Erythroblast (primary cell): ENCODE results near the gene CHP2.
"Not testable (repeated sequence)": the region's sequence is repeated elsewhere in the genome, so short reads cannot be mapped to it uniquely, and the experiment has no call there.

Source experiments
- DNase-seq, 2 experiments: peaks; one replicate each; lab custom pipeline; 2025; lab: John Stamatoyannopoulos, UW
- GATA1 ChIP-seq: IDR thresholded peaks from 2 replicates; pipeline ENCODE4 v1.6.1; 2011; ENCODE audit warnings: low read depth, mild to moderate bottlenecking, control low read depth, low read length, moderate library complexity
- POLR2A ChIP-seq: IDR thresholded peaks from 2 replicates; pipeline ENCODE4 v1.6.1; 2011; ENCODE audit warnings: mild to moderate bottlenecking, low read length

CHP2 gene

DNA sequence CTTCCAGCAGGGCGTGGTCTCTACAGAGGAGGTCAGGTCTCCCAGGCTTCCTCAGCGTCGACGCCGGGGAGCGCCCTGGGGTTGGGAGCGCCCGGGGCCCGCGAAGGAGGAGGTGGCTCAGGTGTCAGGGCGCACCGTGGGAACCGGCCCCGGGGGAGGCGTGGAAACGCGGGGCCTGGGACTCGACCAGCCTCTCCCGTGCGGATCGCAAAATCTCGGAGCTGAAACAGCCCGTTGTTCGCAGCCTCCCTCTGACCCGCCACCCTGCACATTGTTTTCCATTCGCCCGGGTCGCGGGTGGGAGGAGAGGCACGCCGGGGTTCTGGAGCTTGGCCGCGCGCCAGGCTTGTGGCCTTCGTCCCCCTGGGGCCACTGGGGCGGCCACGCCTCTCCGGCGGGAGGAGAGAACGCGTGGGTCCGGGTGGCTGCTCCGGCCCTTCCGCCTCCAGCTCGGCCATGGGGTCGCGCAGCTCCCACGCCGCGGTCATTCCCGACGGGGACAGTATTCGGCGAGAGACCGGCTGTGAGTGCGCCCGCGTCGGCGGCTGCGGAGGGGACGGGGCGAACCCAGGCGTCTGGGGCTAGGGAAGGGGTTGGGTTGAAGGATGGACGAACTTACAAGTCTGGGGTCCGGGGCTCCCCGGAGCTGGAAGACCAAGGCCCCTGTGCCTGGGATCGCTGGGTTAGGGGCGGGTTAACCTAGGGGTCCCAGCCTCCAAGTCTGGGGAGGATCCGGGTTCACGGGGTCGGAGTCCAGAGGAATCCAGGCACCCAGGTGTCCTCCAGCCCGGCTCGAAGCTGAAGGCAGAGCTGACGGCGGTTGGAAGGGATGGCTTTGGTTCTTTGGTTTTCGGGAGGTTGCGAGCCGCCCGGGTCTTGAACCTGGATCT, at the start of gene CHP2:
TSS of gene CHP2 (plus strand) at position 433 of the 890 bp plus-strand sequence. CDS start at position 457, 24 bp downstream.
- no peak for DNase-seq
- no peak for TF ChIP-seq GATA1
- no peak for TF ChIP-seq POLR2A

DNA sequence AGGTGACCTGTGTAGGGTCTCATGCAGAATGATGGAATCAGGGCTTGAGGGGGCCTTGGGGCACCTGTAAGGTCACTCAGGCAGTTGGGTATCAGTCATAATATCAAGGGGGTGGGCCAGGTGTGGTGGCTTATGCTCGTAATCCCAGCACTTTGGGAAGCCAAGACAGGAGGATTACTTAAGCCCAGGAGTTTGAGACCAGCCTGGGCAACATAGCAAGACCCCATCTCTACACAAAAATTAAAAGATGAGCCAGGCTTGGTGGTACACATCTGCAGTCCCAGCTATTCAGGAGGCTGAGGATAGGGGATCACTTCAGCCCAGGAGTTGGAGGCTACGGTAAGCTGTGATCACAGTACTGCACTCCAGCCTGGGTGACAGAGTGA, 49.3 kb upstream of the CHP2 start:
- no peak for DNase-seq
- TF ChIP-seq POLR2A (no peak), GATA1 (no peak)

DNA sequence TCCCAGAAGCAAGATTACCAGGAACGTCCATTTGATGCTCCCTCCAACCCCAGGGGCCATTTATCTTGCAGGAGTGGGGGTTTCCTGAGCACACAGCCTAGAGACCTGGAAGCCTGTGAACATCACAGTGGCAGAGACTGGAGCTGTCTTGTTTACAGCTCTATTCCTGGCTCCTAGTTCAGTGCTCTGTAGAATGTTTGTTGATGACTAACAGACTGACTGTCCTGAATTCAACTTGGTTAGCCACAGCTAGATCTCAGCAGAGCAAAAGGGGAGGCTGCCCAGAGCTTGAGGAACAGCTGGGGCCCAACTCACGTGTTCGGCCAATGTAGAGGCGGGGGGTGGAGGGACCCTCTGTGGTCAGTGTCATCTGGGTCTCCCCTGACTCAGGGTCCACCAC, 48.4 kb upstream of the CHP2 start:
- TF ChIP-seq POLR2A: no peak
- no peak for TF ChIP-seq GATA1
- no peak for DNase-seq

GRCh38 chr16:23709536-23709935, 45.3 kb upstream of the CHP2 start:
- no peak for DNase-seq
- TF ChIP-seq POLR2A: no peak
- no peak for TF ChIP-seq GATA1

- no peak for DNase-seq
- TF ChIP-seq GATA1 (no peak), POLR2A (no peak)
These were observed 44.8 kb upstream of the CHP2 start for GRCh38 chr16:23710008-23710407.

GRCh38 chr16:23710504-23710903, 44.3 kb upstream of the CHP2 start:
- TF ChIP-seq POLR2A: no peak
- TF ChIP-seq GATA1: no peak
- no peak for DNase-seq

GRCh38 chr16:23711785-23712184, 43.0 kb upstream of the CHP2 start:
- no peak for DNase-seq
- TF ChIP-seq POLR2A (no peak), GATA1 (no peak)

GRCh38 chr16:23712976-23713375, 41.9 kb upstream of the CHP2 start, which contains the start of gene ERN2:
ERN2 (minus strand) TSS chr16:23713222; CDS start chr16:23713187, 35 bp downstream.
- TF ChIP-seq POLR2A (no peak), GATA1 (no peak)
- no peak for DNase-seq

DNA sequence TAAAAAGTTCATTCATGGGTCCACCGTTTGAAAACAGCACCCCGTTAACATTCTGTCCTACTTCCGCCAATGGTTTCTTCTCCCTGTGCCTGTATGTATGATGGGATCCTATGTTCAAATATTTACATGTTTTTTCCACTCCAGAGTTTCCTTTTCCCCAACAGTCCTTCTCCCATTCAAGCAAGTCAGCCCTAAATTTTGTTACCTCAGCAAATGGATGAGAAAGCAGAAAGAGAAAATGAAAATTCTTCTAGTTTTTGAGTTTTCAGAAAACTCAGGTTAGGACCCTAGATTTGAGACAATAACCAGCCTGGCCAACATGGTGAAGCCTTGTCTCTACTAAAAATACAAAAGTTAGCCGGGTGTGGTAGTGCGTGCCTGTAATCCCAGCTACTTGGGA, 38.3 kb upstream of the CHP2 start:
- no peak for DNase-seq
- TF ChIP-seq POLR2A: no peak

DNA sequence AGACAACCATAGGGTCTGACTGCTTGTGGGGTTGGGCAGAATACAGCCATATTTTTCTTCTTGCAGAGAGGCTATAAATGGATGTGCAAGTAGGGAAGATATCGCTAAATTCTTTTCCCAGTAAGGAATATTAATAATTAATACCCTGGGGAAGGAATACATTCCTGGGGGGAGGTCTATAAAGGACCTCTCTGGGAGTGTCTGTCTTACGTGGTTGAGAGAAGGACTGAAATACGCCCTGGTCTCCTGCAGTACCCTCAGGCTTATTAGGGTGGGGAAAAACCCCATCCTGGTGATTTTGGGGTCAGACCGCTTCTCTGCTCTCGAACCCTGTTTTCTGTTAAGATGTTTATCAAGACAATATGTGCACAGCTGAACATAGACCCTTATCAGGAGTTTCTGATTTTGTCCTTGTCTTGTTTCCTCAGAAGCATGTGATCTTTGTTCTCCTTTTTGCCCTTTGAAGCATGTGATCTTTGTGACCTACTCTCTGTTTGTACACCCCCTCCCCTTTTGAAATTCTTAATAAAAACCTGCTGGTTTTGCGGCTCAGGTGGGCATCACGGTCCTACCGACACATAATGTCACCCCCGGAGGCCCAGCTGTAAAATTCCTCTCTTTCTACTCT, 32.1 kb upstream of the CHP2 start:
- not testable (repeated sequence) for DNase-seq

DNA sequence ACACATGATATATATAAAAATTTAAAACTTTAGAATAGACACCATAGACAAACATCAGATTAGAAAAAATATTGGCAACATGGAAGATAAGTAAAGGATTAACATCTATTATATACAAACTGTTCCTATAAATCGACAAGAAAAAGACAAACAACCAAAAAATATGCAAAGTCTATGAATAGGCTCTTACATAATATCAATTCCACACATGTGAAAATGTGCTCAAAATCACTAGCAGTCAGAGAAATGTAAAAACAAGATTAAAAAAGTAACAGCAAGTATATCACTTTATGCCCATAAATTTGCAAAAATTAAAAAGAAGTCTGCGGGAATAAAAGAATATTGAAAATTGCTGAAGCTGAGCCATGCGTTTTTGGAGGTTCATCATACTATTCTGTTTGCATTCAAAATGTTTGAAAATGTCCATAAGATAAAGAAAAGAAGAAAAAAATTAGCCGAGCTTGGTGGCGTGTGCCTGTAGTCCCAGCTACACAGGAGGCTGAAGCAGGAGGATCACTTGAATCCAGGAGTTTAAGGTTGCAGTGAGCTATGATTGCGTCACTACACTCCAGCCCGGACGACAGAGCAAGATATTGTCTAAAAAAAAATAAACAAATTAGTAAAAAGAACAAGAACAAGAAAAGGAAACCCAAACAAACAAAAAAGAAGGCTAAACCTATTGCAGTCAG, 30.6 kb upstream of the CHP2 start:
- no peak for DNase-seq
- no peak for TF ChIP-seq POLR2A
- TF ChIP-seq GATA1: no peak

GRCh38 chr16:23724785-23725131, 30.1 kb upstream of the CHP2 start:
- no peak for TF ChIP-seq GATA1
- TF ChIP-seq POLR2A: no peak
- no peak for DNase-seq

DNA sequence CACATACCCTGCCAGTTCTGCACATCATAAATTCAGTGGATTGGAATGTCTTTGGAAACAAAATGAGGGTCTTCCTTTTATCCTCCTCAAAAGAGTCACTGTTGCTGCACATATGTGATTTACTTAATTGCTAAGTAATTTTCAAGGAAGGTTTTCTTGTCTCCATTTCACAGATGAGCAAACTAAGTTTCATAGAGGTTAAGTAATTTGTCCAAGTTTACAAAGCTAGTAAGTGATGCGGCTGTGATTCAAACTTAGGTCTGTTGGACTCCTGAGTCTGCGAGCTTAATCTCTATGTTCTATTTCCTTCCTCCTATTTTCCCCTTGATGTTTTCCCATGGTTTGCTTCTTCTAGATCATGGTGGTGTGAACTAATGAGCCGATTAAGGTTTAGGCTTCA, 28.1 kb upstream of the CHP2 start:
- TF ChIP-seq POLR2A (no peak), GATA1 (no peak)
- no peak for DNase-seq

GRCh38 chr16:23728112-23728477, 26.7 kb upstream of the CHP2 start:
- DNase-seq: no peak

More at GRCh38 chr16:23728112-23728477, 26.7 kb upstream of the CHP2 start:
- no peak for TF ChIP-seq POLR2A
